H1 (cell line): Measurements from ENCODE around the gene COMP. TPM values are rescaled to one million over a fixed set of nuclear protein-coding genes. Genes with fewer than 3 reads are reported as not detected.

Experiments used
- CTCF ChIA-PET: fragments of 300-600 bp; sonication (Branson Sonifier 250); formaldehyde crosslinking; loops from one replicate; lab custom pipeline; 2021; ENCODE audit not compliant: partially characterized antibody; lab: Charles Lee
- POLR2A ChIA-PET: fragments of 300-600 bp; sonication (Branson Sonifier 250); formaldehyde crosslinking; loops from one replicate; lab custom pipeline; 2021; ENCODE audit warnings: inconsistent platforms; ENCODE audit not compliant: partially characterized antibody; lab: Charles Lee
- DNase-seq, 2 experiments: peaks; one replicate each; pipeline versions ENCODE4 v3.0.0 to v3.0.0-alpha.2; 2010 to 2022; ENCODE audit warnings: low spot score in 2 of 2, low read depth in 1 of 2, mixed read lengths in 1 of 2
- FAIRE-seq: peaks from 2 replicates; lab custom pipeline; 2011; peaks lifted over from hg19 to GRCh38; lab: Jason Lieb, UNC
- H2AFZ ChIP-seq: 2 replicates; pipeline ENCODE4 v1.8.1; 2012; ENCODE audit warnings: low read length, inconsistent platforms
- H2AK5ac ChIP-seq: 2 replicates; pipeline ENCODE4 v1.6.1; 2013; ENCODE audit warnings: low read depth, low read length
- H2BK120ac ChIP-seq: replicated peaks from 2 replicates; pipeline ENCODE3; 2013; ENCODE audit warnings: low read depth, low read length, inconsistent platforms
- H2BK12ac ChIP-seq: 2 replicates; pipeline ENCODE4 v1.6.1; 2013; ENCODE audit warnings: low read depth, low read length
- H2BK15ac ChIP-seq: 2 replicates; pipeline ENCODE4 v1.6.1; 2013; ENCODE audit warnings: low read length
- H2BK20ac ChIP-seq: 2 replicates; pipeline ENCODE4 v1.6.1; 2013; ENCODE audit warnings: low read length
- H2BK5ac ChIP-seq: 2 replicates; pipeline ENCODE4 v1.6.1; 2013; ENCODE audit warnings: low read depth, low read length
- H3K14ac ChIP-seq: 2 replicates; pipeline ENCODE4 v1.6.1; 2013; ENCODE audit warnings: inconsistent platforms; ENCODE audit not compliant: insufficient read length
- H3K18ac ChIP-seq: 2 replicates; pipeline ENCODE4 v1.6.1; 2013; ENCODE audit warnings: low read length; ENCODE audit errors: extremely low read depth
- H3K23ac ChIP-seq: 2 replicates; pipeline ENCODE4 v1.6.1; 2013; ENCODE audit warnings: inconsistent platforms; ENCODE audit not compliant: insufficient read length
- H3K23me2 ChIP-seq: 2 replicates; pipeline ENCODE4 v1.6.1; 2013; ENCODE audit warnings: low read depth, low read length
- H3K27ac ChIP-seq: 2 replicates; pipeline ENCODE4 v1.6.1; 2011; ENCODE audit warnings: low read depth, low read length, inconsistent platforms
- H3K27me3 ChIP-seq, 4 experiments: replicated peaks in 1 of 4; 1 replicate in 1 of 4; 2 replicates in 3 of 4; pipeline versions ENCODE4 v1.6.1 to v1.8.1; 2011 to 2013; ENCODE audit warnings: low read length in 3 of 4, mild to moderate bottlenecking in 3 of 4, inconsistent platforms in 2 of 4, mixed read lengths in 2 of 4, moderate library complexity in 1 of 4; ENCODE audit not compliant: control insufficient read depth in 3 of 4, insufficient read depth in 3 of 4; ENCODE audit errors: extremely low read depth in 1 of 4
- H3K36me3 ChIP-seq, 4 experiments: 2 replicates each; pipeline versions ENCODE4 v1.6.1 to v1.8.1; 2011 to 2013; ENCODE audit warnings: mild to moderate bottlenecking in 4 of 4, low read length in 3 of 4, moderate library complexity in 2 of 4, control low read depth in 1 of 4, inconsistent platforms in 1 of 4; ENCODE audit not compliant: insufficient read depth in 4 of 4, control insufficient read depth in 2 of 4
- H3K4ac ChIP-seq: replicated peaks from 2 replicates; pipeline ENCODE3; 2013; ENCODE audit warnings: low read length, low read depth, mixed read lengths, inconsistent platforms; ENCODE audit not compliant: insufficient read length
- H3K4me1 ChIP-seq, 4 experiments: replicated peaks in 1 of 4; 1 replicate in 1 of 4; 2 replicates in 3 of 4; pipeline versions ENCODE4 v1.6.1 to v1.8.1; 2011 to 2013; ENCODE audit warnings: low read length in 3 of 4, inconsistent platforms in 2 of 4, mixed read lengths in 1 of 4; ENCODE audit not compliant: insufficient read depth in 4 of 4, control insufficient read depth in 3 of 4
- H3K4me2 ChIP-seq, 2 experiments: 2 replicates each; pipeline versions ENCODE4 v1.6.1 to v1.8.1; 2011 to 2013; ENCODE audit warnings: low read depth in 2 of 2, low read length in 2 of 2, control low read depth in 1 of 2, inconsistent platforms in 1 of 2, mild to moderate bottlenecking in 1 of 2; ENCODE audit not compliant: insufficient read depth in 1 of 2
- H3K4me3 ChIP-seq, 4 experiments: fragments of 200-600, 300-600 bp in 1 of 4; sonication (generic), shearing (Covaris generic), sonication (Bioruptor Twin) in 1 of 4; 2 replicates each; pipeline versions ENCODE4 v1.5.1 to v1.8.1; 2011 to 2016; ENCODE audit warnings: low read length in 4 of 4, low read depth in 3 of 4, control low read depth in 2 of 4, inconsistent platforms in 2 of 4, mild to moderate bottlenecking in 2 of 4, mixed read lengths in 1 of 4, moderate library complexity in 1 of 4; ENCODE audit not compliant: insufficient read depth in 2 of 4; ENCODE audit errors: extremely low read depth in 1 of 4
- H3K56ac ChIP-seq: replicated peaks from 2 replicates; pipeline ENCODE3; 2013; ENCODE audit warnings: low read depth, mild to moderate bottlenecking, mixed read lengths, low read length, inconsistent platforms; ENCODE audit not compliant: insufficient read length
- H3K79me1 ChIP-seq: 2 replicates; pipeline ENCODE4 v1.6.1; 2013; ENCODE audit warnings: low read depth, low read length, control low read depth
- H3K79me2 ChIP-seq, 2 experiments: 2 replicates each; pipeline versions ENCODE4 v1.6.1 to v1.8.1; 2012 to 2013; ENCODE audit warnings: low read length in 2 of 2, mild to moderate bottlenecking in 2 of 2, inconsistent platforms in 1 of 2; ENCODE audit not compliant: insufficient read depth in 2 of 2, control insufficient read depth in 1 of 2
- H3K9ac ChIP-seq, 4 experiments: replicated peaks in 1 of 4; 1 replicate in 1 of 4; 2 replicates in 3 of 4; pipeline versions ENCODE4 v1.6.1 to v1.8.1; 2011 to 2013; ENCODE audit warnings: low read depth in 3 of 4, low read length in 3 of 4, control low read depth in 2 of 4, mild to moderate bottlenecking in 2 of 4, moderate library complexity in 2 of 4, inconsistent platforms in 1 of 4; ENCODE audit errors: extremely low read depth in 1 of 4
- H3K9me3 ChIP-seq, 2 experiments: 2 replicates each; pipeline versions ENCODE4 v1.6.1 to v1.8.1; 2012 to 2013; ENCODE audit warnings: mild to moderate bottlenecking in 2 of 2, moderate library complexity in 2 of 2, control low read depth in 1 of 2, inconsistent platforms in 1 of 2, low read depth in 1 of 2, low read length in 1 of 2, mixed read lengths in 1 of 2; ENCODE audit not compliant: insufficient read depth in 2 of 2
- H4K20me1 ChIP-seq, 2 experiments: replicated peaks in 1 of 2; 2 replicates each; pipeline versions ENCODE3 to v1.8.1; 2011 to 2013; ENCODE audit warnings: inconsistent platforms in 2 of 2, low read length in 2 of 2, mild to moderate bottlenecking in 1 of 2; ENCODE audit not compliant: insufficient read depth in 2 of 2, control insufficient read depth in 1 of 2
- H4K5ac ChIP-seq: 2 replicates; pipeline ENCODE4 v1.6.1; 2013; ENCODE audit warnings: low read length, low read depth, mixed read lengths, inconsistent platforms; ENCODE audit not compliant: insufficient read length
- H4K8ac ChIP-seq: 2 replicates; pipeline ENCODE4 v1.8.0; 2013; ENCODE audit warnings: mild to moderate bottlenecking, moderate library complexity, low read length, inconsistent platforms; ENCODE audit not compliant: insufficient read depth; ENCODE audit errors: extremely low read depth
- H4K91ac ChIP-seq: replicated peaks from 2 replicates; pipeline ENCODE3; 2013; ENCODE audit warnings: low read length, mixed read lengths, inconsistent platforms; ENCODE audit not compliant: insufficient read length
- EZH2 ChIP-seq: fragments of 200-600 bp; sonication (generic); IDR thresholded peaks from 2 replicates; pipeline ENCODE4 v1.7.1; 2012; ENCODE audit warnings: low read depth, mild to moderate bottlenecking, moderate library complexity, low read length, inconsistent platforms; ENCODE audit not compliant: severe bottlenecking
- SP1 ChIP-seq: IDR thresholded peaks from 2 replicates; pipeline ENCODE4 v1.6.1; 2011; ENCODE audit warnings: low read depth, low read length
- WGBS, 2 experiments: shearing (Covaris generic) in 1 of 2; methylation state at CpG; one replicate each; pipeline versions ENCODE4 v1.1.6 to v1.1.7; 2013 to 2015; ENCODE audit warnings: low lambda C conversion rate in 2 of 2, mixed read lengths in 2 of 2, inconsistent platforms in 1 of 2, low coverage in 1 of 2, missing lambda C conversion rate in 1 of 2; ENCODE audit not compliant: insufficient replicate concordance in 2 of 2, insufficient coverage in 1 of 2, insufficient read length in 1 of 2; ENCODE audit errors: extremely low coverage in 1 of 2, missing lambda C conversion rate in 1 of 2; 5-methylcytosine and 5-hydroxymethylcytosine counted together
- polyA plus RNA-seq, 7 experiments: library from polyadenylated mRNA; depleted of rRNA in 3 of 7; stranded (reverse) in 5 of 7; unstranded in 2 of 7; fragments of >200 nt in 5 of 7; fragments of 200-250 nt in 2 of 7; gene quantifications; 1 replicate in 5 of 7; 2 replicates in 1 of 7; 4 replicates in 1 of 7; pipeline versions ENCODE4 v1.2.1 to v1.2.3, GENCODE V29; 2011 to 2013; ENCODE audit warnings: missing spikeins in 2 of 7, mixed read lengths in 2 of 7
- total RNA-seq: library from RNA; stranded (reverse); fragmentation: NEBNext Ultra II Directional; extraction: Animal tissue kit (Norgen Biotek cat#: 25700); gene quantifications from 2 replicates; pipeline ENCODE4 v1.2.1, GENCODE V29; 2021

Gene COMP
- total and polyA plus RNA-seq, 2 of the 8 experiments (the other 6 are each of a cell fraction or from before 2014, with no cell fraction given), result 0.17 TPM

DNA sequence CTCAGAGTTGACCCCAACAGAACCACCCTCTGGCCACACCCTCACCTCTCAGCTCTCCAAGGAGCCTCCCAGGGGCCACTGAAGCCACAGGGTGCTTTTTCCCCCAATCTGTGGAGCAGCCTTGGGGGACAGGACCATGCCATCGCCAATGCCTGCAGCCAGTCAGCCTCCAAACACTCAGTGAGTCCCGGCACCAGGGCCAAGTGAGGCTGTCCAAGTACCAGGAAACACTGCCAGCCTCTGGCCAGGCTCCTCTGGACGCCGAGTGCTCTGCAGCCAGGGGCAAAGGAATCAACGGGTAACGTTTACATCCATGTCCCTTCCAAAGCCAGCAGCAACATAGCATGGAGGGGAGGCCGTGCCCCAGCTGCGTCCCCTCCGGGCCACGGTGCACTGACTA lies 9.5 kb upstream of the COMP start:
- no peak overlapping the region for H3K27ac ChIP-seq
- DNase-seq, result no peak
- H2BK120ac ChIP-seq, result no peak overlapping the region
- no peak overlapping the region for H3K4me2 ChIP-seq
- no peak overlapping the region for H3K14ac ChIP-seq
- no peak overlapping the region for H3K23ac ChIP-seq
- FAIRE-seq, result no peak
- H2BK20ac ChIP-seq, result peak overlapping the region; percentile 48; the same call in 1 of the 2 replicates
- H3K36me3 ChIP-seq, result no peaks in the 10 kb centered on the region
- no peaks in the 10 kb centered on the region for H3K79me2 ChIP-seq
- no peak overlapping the region for H3K18ac ChIP-seq
- TF ChIP-seq SP1 (no peak), EZH2 (peak; percentile 30)
- no peak overlapping the region for H2BK15ac ChIP-seq
- H3K4me3 ChIP-seq, result no peak overlapping the region
- no peak overlapping the region for H4K5ac ChIP-seq
- H4K91ac ChIP-seq, result no peak overlapping the region
- H2BK12ac ChIP-seq, result no peak overlapping the region
- no peaks in the 10 kb centered on the region for H3K79me1 ChIP-seq
- H2AFZ ChIP-seq, result no peak overlapping the region
- CTCF ChIA-PET, result interaction anchor here (0.6 to 1.4 kb wide), 4 partner anchors 46 to 684 kb away, joined by 3 to 5 read pairs (median 4); no protein-coding TSS in a partner anchor
- POLR2A ChIA-PET, result interaction anchor here (0.9 to 1.6 kb wide), 2 partner anchors 11 to 31 kb away, joined by 3 to 4 read pairs; partner anchors contain the start of gene UPF1
- WGBS, 2 experiments, result 77% methylated on average over 10 of the region's 10 CpGs; no CpG with 5 or more reads in 1 of the 2 experiments
- H3K56ac ChIP-seq, result no peak overlapping the region
- no peak overlapping the region for H2AK5ac ChIP-seq
- no peak overlapping the region for H2BK5ac ChIP-seq
- no peaks in the 10 kb centered on the region for H3K9me3 ChIP-seq
- peaks cover 0 to 11% of the 10 kb centered on the region in 2 experiments for H4K20me1 ChIP-seq
- peaks cover 11% of the 10 kb centered on the region; the same call in 1 of the 2 replicates for H3K23me2 ChIP-seq
- H3K27me3 ChIP-seq, result peaks cover 0 to 36% (median 25%) of the 10 kb centered on the region in 4 experiments; a peak in 6 of 7 replicates
- H3K4ac ChIP-seq, result no peak overlapping the region
- H3K4me1 ChIP-seq, result peaks cover 0 to 2% (median 0%) of the 10 kb centered on the region in 4 experiments; a peak in 2 of 7 replicates
- no peak overlapping the region for H4K8ac ChIP-seq
- H3K9ac ChIP-seq, result no peak overlapping the region
